Stimulated activated CD4-positive, alpha-beta T cell treated with anti-CD3 and anti-CD28 coated beads, Interleukin-1b, Interleukin-23, amount 100 ng/mL, for 1 hour (primary cell): Measurements from ENCODE around the gene TBC1D22A.
"Not testable (repeated sequence)": the region's sequence is repeated elsewhere in the genome, so short reads cannot be mapped to it uniquely, and the experiment has no call there.

ENCODE experiments used
- DNase-seq, 2 donors: peaks; one replicate each; pipeline ENCODE4 v3.0.0-alpha.2; 2020; ENCODE audit warnings: low read depth in 2 of 2

TBC1D22A gene

GRCh38 chr22:47139013-47139789 lies 376.8 kb downstream of the TBC1D22A start:
- no peak for DNase-seq

- no peak for DNase-seq
These were observed 377.3 kb downstream of the TBC1D22A start for GRCh38 chr22:47139790-47140119.

- DNase-seq: not testable (repeated sequence)
These were observed 378.5 kb downstream of the TBC1D22A start for GRCh38 chr22:47140975-47141374.

GRCh38 chr22:47142427-47143046 lies 380.1 kb downstream of the TBC1D22A start:
- no peak for DNase-seq

- no peak for DNase-seq
These were observed 380.9 kb downstream of the TBC1D22A start for GRCh38 chr22:47143249-47143938.

- DNase-seq: no peak
These were observed 381.8 kb downstream of the TBC1D22A start for GRCh38 chr22:47144076-47144765.

GRCh38 chr22:47144791-47145425 lies 382.5 kb downstream of the TBC1D22A start:
- no peak for DNase-seq

- DNase-seq: no peak
These were observed 383.4 kb downstream of the TBC1D22A start for GRCh38 chr22:47145883-47146282.

GRCh38 chr22:47146391-47146790 lies 383.9 kb downstream of the TBC1D22A start:
- DNase-seq: no peak

- no peak for DNase-seq
These were observed 384.5 kb downstream of the TBC1D22A start for GRCh38 chr22:47146941-47147340.

- DNase-seq: no peak
These were observed 385.1 kb downstream of the TBC1D22A start for GRCh38 chr22:47147572-47147971.

- DNase-seq: no peak
These were observed 386.1 kb downstream of the TBC1D22A start for GRCh38 chr22:47148510-47148909.

GRCh38 chr22:47148956-47149728 lies 386.7 kb downstream of the TBC1D22A start:
- no peak for DNase-seq

GRCh38 chr22:47149976-47150375 lies 387.5 kb downstream of the TBC1D22A start:
- DNase-seq: no peak

GRCh38 chr22:47150426-47150825 lies 388.0 kb downstream of the TBC1D22A start:
- DNase-seq: no peak

GRCh38 chr22:47151064-47151463 lies 388.6 kb downstream of the TBC1D22A start:
- DNase-seq: no peak

- no peak for DNase-seq
These were observed 389.0 kb downstream of the TBC1D22A start for GRCh38 chr22:47151490-47151889.

- no peak for DNase-seq
These were observed 389.8 kb downstream of the TBC1D22A start for GRCh38 chr22:47152236-47152635.

GRCh38 chr22:47152938-47153337 lies 390.5 kb downstream of the TBC1D22A start:
- no peak for DNase-seq

GRCh38 chr22:47153854-47154525 lies 391.5 kb downstream of the TBC1D22A start:
- no peak for DNase-seq
